ENCODE data around the gene KCNK4.

The KCNK4 gene

DNA sequence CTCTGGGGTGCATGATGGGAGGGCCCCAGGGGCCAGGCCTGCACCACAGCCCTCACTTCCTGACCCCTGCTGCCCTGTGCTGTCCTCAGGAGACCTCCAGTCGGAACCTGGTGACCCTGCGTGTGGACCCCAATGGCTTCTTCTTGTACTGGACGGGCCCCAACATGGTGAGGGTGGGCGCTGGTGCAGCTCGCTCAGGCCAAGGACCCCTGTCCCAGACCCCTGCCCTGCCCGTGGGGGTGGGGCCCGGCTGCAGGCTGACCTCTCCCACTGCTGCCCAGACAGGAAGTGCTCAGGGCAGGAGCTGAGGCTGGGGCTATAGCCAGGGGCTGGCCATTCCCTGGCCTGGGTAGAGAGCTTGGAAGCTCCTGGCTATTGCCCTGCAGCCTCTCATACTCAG, 36.8 kb upstream of the KCNK4 start:
- DNase-seq, result no peak

DNA sequence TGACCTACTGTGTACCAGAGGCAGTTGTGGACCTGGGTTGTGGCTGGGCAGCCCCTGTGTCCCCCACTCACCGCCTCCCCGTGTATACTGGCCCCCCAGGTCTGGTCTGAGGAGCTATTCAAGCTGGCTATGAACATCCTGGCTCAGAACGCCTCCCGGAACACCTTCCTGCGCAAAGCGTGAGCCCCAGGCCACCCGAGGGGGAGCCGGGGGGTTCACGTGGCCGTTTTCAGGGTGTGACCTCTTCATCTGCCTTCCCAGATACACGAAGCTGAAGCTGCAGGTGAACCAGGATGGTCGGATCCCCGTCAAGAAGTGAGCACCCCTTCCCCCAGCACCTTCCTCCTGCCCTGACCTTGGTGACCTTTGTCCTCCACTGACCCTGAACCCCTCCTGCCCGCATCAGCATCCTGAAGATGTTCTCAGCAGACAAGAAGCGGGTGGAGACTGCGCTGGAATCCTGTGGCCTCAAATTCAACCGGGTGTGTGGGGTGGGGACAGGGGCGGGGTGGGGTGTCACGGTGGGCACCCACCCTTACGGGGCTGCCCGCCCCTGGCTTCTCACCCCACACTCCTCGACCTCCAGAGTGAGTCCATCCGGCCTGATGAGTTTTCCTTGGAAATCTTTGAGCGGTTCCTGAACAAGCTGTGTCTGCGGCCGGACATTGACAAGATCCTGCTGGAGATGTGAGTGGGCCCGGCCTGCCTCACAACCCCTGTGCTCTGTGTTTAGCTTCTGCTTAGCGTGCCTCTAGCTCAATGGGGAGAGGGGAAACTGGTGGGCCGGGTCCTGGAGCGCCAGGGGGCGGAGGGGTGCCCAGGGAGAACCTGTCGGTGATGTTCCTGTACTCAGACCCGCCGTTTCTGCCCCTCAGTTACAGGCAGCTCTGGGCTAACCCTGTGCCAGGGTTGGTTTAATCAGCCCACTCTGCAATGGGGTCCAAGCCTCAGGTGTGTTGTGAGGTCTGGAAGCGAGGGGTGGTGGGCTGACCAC, 35.7 kb upstream of the KCNK4 start:
- no peak for DNase-seq

DNA sequence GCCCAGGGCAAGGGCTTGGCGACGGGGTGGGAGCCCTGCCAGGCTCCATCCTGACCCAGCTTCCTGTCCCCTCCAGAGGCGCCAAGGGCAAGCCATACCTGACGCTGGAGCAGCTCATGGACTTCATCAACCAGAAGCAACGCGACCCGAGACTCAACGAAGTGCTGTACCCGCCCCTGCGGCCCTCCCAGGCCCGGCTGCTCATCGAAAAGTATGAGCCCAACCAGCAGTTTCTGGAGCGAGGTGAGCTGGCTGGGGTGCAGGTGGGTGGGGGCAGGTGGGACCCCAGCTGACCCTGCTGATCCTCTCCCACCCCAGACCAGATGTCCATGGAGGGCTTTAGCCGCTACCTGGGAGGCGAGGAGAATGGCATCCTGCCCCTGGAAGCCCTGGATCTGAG, 34.8 kb upstream of the KCNK4 start:
- no peak for DNase-seq

DNA sequence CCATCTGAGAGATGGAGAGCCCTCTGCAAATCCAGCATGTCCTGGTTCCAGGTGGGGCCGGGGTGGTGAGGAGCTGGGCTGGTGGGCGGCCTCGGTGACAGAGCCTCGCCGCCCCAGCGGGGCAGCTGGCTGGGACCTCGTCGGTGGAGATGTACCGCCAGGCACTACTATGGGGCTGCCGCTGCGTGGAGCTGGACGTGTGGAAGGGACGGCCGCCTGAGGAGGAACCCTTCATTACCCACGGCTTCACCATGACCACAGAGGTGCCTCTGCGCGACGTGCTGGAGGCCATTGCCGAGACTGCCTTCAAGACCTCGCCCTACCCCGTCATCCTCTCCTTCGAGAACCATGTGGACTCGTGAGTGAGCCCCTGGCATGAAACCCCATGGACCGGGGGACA, 32.7 kb upstream of the KCNK4 start:
- no peak for DNase-seq

DNA sequence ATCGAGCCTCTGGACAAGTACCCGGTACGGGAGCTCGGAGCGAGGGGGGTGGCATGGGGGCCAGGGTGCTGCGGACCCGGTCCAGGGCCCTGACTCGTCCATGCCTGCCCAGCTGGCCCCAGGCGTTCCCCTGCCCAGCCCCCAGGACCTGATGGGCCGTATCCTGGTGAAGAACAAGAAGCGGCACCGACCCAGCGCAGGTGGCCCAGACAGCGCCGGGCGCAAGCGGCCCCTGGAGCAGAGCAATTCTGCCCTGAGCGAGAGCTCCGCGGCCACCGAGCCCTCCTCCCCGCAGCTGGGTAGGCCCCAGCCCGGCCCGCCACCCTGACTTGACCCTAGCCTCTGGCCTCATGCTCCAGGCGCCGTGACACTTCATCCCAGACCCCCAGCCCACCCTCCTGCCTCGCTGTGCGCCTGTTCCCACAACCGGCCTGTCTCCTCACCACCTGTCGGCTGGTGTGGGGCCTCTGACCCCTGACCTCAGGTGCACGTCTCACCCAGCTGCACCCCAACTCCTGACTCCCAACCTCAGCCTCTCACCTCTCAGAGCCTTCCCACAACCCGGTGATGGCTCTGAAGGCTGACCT, 32.1 kb upstream of the KCNK4 start:
- no peak for DNase-seq

DNA sequence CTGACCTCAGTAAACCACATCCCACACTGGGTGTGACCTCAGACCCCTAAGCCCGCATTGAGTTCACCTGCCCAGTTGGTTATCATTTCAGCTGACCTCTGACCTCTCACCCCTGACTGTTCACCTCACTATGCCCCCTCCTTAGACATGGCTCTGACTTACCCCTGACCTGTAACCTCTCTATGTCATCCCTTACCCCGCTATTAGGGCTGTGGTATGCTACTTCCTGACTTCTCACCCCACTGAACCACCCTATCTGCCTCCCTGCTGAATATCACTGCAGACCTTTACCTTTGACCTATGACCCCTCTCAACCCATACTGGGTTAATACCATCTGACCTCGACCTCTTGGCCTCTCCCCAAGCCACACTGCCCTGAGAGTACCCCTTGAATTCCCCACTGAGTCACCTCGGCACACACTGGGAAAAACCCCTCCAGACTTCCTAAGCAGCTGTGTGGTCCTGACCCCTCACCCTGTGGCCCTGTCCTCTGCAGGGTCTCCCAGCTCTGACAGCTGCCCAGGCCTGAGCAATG, 31.5 kb upstream of the KCNK4 start:
- no peak for DNase-seq

DNA sequence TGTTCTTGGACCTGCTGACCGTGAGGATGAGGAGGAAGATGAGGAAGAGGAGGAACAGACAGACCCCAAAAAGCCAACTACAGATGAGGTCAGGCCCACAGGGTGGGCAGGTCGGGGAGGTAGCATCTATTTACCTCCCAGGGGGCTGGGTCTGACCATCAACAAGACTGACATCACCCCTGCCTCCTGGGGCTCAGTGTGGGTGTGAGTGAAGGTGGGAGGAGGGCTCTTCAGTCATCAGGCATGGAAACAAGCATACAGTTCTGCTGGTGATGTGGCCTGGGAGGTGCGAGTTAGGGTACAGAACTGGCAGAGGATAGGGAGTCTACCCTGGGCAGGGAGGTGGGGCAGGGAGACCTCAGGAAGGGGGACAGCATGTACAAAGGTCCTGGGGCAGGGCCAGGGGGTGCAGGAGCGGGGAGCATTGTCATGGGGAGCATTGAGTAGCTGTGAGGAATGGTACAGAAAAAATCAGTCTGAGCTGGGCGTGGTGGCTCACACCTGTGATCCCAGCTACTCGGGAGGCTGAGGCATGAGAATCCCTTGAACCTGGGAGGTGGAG, 30.9 kb upstream of the KCNK4 start:
- no peak for DNase-seq

DNA sequence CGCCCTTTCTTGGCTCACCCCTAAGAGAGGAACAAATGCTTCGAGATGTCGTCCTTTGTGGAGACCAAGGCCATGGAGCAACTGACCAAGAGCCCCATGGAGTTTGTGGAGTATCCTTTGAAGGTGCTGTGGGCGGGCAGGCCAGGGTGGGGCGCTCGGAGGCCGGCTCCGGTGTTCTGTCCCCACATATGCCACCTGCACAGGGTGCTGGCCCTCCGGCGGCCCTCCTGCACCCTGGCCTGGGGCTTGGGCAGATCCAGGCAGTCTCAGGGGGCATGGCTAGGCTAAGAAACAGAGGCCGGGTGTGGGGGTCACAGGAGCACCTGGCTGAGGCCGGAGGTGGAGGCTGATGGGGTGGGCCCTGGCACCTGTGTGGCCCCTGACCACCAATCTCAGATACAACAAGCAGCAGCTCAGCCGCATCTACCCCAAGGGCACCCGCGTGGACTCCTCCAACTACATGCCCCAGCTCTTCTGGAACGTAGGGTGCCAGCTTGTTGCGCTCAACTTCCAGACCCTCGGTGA, 29.5 kb upstream of the KCNK4 start:
- DNase-seq, result no peak

DNA sequence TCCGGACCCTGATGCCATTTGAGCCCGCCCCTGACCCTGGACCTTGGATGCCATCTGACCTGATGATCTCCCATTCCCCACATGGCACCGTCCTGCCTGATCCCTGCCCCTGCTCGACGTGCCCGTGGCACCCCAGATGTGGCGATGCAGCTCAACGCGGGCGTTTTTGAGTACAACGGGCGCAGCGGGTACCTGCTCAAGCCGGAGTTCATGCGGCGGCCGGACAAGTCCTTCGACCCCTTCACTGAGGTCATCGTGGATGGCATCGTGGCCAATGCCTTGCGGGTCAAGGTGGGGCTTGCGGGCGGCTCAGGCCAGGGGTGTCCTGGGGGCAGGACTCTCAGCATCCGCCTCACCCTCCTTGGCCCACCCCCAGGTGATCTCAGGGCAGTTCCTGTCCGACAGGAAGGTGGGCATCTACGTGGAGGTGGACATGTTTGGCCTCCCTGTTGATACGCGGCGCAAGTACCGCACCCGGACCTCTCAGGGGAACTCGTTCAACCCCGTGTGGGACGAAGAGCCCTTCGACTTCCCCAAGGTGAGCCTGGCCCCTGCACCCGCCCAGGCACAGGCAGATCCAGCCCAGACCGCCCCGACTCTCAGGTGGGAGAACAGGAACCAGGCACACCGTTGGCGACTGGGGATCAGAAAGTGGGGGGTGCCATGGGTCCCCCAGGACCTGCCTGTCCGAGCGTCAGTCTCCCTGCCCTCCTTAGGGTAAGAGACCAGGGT, 28.7 kb upstream of the KCNK4 start:
- DNase-seq, result no peak

DNA sequence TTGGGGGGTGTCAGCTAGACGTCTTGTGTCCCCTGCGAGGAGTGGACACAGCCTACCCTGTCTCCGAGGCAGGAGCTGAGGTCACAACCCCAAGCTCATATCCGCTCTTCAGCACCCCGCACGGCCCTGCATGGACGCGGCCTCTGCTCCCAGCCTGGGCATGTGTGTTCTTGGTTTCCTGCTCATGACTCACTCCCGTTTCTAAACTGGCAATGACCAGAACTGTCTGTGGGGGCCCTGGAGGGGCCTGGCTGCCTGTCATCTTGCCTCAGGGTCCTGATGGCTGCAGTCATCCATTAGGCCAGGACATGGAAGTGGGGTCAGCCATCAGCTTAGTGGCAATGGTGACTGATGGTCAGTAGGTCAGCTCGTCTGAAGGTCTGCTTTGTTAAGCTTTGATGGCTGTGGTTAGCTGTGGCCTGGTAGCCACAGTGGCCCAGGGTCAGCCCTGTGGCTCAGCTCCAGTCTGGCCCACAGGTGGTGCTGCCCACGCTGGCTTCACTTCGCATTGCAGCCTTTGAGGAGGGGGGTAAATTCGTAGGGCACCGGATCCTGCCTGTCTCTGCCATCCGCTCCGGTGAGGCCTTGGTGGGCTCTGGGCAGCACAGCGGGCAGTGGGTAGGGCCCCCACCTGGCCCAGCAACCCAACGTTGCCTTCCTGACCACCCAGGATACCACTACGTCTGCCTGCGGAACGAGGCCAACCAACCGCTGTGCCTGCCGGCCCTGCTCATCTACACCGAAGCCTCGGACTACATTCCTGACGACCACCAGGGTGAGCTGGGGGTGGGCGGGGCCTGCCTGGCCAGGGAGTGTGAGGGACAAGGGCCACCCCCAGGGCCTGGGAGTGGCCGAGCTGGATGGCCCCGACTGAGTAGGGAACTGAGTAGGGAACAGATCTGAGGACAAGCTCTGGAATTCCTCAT, 27.8 kb upstream of the KCNK4 start:
- DNase-seq, result no peak

DNA sequence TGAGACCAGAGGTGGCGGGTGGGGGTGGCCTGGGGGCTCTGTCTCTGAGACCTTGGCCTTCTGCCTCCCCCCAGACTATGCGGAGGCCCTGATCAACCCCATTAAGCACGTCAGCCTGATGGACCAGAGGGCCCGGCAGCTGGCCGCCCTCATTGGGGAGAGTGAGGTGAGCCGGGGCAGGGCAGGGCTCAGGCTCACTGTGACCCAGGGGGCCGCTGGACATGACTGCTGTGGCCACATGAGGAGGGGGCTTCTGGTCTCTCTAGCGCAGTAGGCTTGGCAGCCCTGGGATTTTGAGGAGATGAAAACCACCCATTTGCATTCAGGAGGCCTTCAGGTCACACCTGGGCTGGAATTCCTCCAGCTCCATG, 27.2 kb upstream of the KCNK4 start:
- DNase-seq, result no peak

DNA sequence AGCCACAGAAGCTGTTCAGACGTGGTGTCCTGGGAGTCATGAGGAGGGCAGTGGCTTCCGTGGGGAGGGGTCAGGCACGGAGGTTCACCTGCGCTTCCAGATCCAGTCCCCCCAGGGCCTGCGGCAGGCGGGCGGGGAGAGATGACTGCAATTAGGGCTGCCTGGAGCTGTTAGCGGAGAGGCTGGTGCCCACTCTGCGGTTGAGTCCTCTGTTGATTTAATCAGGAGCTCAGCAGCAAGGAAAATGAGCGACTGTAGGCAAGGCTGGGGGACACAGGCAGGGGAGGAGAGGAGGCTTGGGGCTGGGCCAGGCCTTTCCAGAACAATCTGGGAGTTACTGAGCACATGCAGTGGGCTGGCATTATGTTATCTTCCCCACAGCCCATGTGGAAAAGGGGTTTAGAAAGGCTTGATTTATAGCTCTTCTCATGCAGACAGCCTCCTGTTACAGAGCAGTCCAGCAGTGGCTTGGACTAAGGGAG, 26.7 kb upstream of the KCNK4 start:
- DNase-seq, result no peak

DNA sequence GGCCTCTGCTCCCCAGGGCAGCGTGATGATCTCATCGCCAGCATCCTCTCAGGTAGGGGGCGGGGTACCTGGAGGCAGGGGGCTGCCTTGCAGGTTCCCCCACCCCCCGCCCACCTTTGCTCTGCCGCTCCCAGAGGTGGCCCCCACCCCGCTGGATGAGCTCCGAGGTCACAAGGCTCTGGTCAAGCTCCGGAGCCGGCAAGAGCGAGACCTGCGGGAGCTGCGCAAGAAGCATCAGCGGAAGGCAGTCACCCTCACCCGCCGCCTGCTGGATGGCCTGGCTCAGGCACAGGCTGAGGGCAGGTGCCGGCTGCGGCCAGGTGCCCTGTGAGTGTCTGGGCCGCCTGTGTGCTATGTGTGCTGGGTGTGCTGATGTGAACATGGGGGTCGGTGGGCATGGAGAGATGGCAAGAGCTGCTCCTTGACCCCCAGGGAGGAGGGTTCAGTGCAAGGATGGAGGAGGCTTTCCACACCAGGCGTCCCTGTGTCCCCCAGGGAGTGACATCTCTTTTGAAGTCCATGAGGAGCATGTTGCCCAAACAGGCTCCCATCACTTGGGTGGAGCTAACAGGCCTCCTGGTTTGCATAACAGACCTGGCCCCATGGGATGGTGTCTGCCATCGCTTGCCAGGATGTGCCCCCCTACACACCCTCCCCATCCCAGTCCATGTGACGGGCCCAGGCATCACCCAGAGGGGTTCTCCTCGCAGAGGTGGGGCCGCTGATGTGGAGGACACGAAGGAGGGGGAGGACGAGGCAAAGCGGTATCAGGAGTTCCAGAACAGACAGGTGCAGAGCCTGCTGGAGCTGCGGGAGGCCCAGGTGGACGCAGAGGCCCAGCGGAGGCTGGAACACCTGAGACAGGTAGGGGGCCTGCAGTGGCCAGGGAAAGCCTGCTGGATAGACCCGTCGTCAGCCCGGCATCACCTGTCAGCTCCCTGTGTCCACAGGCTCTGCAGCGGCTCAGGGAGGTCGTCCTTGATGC, 25.6 kb upstream of the KCNK4 start:
- DNase-seq, result no peak

DNA sequence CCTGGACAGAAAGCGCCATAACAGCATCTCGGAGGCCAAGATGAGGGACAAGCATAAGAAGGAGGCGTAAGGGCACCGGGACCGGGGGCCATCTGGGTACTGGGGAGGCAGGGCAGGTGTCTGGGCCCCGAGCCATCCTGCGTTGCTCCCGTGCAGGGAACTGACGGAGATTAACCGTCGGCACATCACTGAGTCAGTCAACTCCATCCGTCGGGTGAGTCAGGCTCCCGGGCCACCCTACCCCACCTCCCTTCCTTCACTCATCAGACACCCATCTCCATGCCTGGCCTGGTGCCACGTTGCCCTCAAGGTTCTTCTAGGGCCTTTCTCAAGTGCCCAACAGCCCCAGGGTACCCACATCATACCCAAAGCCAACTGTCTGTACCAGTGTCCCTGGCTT, 24.8 kb upstream of the KCNK4 start:
- no peak for DNase-seq

DNA sequence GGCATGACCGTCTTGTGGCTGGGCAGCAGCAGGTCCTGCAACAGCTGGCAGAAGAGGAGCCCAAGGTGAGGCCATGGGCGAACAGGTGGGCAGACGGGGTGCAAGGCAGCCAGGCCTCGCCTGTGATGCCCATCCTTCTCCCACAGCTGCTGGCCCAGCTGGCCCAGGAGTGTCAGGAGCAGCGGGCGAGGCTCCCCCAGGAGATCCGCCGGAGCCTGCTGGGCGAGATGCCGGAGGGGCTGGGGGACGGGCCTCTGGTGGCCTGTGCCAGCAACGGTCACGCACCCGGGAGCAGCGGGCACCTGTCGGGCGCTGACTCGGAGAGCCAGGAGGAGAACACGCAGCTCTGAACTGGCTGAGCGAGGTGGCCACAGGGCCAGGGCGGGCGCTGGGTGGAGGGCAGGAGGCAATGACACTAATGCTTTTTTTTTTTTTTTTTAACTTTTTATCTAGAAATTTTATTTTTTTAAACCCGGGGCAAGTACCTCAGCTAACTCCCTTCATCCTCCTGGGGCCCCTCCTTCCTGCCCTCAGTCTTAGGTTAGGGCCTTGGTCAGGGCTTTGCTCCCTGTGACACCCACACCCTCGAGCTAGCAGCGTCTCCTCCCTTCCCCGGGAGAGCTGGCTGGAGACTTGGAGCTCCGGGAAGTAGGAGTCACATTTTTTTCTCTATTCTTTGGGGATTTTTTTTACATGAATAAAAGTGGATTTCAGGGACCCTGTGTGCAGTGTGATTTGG, 23.7 kb upstream of the KCNK4 start:
- no peak for DNase-seq

DNA sequence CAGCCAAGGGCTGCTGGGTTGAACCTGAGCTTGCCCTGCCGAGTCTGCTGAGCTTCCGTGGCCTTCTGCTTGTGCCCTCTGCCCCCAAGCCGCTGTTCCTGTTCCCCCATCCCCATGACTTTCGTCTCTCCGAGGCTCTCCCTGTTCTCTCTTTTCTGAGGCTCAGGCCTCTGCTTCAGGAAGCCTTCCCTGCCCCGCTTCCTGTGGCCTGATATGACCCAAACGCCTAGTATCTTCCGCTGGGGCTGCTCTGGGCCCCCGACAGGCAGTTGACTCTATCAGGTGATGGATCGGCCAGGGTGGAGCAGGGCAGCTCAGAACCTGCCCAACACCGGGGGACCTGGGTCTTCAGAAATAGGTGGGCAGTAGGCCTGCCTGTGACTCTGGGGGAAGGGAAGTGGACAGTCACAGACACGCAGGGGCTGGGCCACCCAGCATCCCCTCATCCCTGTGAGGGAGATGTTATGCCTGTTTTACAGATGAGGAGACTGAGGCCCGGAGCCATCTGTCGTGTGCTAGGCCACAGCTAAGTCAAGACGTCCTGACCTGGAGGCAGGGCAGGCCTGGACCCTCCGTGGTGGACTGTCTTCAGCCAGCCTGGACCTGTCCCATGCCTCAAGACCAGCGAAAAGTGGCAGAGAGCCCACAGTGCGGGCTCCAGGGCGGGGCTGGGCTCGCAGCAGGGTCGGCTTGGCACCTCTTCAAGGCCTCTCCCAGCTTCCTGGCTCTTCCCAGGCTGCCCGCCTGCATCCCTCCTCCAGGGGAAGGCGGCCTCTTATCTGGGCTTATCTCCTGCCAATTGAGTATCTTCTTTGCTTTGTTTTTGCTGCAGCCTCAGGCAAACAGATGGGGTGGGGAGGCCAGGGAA, 22.8 kb upstream of the KCNK4 start:
- no peak for DNase-seq

DNA sequence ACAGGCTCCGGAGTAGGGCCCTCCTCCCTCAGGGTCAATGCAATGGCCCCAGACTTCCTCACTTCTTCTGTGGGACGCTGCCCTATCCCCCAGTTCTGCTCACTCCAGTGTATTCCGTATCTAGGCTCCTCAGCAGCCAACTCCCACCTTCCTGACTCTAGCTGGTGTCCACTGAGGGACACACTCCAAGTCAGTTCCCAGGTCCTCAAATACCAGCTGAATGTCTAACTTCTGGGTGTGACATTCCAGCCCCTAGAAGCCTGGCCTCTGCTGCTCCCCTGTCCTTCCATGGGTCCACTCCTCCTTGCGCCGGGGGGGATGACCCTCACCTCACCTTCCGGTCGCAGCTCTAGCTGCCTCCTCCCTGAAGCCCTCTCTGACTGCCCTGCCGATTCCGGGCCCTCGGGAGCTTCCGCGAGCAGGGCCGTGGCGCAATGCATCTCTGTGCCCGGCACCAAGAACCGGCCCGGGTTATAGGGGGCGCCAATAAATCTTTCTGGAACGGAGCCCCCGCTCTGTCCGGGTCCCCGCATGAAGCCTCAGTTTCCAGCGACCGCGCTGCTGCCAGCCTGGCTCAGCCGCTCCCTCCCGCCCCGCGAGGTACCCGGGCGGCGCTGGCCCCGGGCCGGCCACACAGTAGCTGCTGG, 22.1 kb upstream of the KCNK4 start:
- no peak for DNase-seq

Measured in CD4-positive, alpha-beta T cell treated with Interleukin-21 for 1 hour (primary cell).